ENCODE measurements around the gene PRPH. TPM values are rescaled to one million over a fixed set of nuclear protein-coding genes. Genes with fewer than 3 reads are reported as not detected.
A peak's percentile ranks its signal among the peaks of the same experiment; 100 is the strongest.

Gene PRPH
- total and polyA plus RNA-seq, 2 of the 13 experiments (the other 11 are each of a cell fraction or from before 2014, with no cell fraction given), result 0.12 TPM; not detected in 1

DNA sequence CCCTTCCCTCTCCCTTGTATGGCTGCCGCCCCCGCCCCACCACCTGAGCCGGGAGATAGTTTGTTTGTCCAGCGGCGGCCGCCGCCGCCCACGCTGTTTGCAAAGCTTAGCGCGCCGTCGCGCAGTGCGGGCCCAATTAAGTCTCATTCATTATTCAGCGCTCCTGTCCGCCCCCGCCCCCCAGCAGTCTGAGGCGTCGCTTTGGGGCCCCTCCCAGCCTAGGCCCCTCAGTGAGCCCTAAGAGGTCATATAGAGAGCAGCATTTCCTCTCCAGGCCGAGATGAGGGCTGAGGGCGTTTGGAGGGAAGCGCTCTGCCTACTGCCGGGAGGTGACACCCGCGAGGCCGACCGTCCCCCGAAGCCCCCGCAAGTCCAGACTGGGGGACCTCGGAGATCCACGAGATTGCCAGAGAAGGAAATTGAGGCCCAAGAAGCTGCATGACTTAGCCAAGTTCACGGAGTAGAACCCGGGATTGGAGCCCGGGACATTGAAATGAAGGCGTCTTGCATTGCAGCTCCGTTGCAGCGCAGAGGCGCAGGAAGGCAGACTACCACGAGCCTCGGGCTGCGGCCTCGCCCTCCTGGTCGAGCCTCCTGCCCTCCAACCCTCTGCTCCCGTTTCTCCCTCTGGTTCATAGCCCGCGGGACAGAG is 51.8 kb downstream of the PRPH start, which contains the start of gene DNAJC22 (continued):
- TF ChIP-seq SMAD9 (CRISPR knock-in tag; IDR thresholded peaks at IDR 0.05) (0 out of 2 replicates have a peak, but pooled peaks have one; percentile 54), ZNF546 (CRISPR knock-in tag; conservative IDR thresholded peaks at IDR 0.05) (0 out of 2 replicates have a peak, but pooled peaks have one; percentile 35), HDAC1 (CRISPR knock-in tag; IDR thresholded peaks at IDR 0.05) (0 out of 2 replicates have a peak, but pooled peaks have one; percentile 35)

DNA sequence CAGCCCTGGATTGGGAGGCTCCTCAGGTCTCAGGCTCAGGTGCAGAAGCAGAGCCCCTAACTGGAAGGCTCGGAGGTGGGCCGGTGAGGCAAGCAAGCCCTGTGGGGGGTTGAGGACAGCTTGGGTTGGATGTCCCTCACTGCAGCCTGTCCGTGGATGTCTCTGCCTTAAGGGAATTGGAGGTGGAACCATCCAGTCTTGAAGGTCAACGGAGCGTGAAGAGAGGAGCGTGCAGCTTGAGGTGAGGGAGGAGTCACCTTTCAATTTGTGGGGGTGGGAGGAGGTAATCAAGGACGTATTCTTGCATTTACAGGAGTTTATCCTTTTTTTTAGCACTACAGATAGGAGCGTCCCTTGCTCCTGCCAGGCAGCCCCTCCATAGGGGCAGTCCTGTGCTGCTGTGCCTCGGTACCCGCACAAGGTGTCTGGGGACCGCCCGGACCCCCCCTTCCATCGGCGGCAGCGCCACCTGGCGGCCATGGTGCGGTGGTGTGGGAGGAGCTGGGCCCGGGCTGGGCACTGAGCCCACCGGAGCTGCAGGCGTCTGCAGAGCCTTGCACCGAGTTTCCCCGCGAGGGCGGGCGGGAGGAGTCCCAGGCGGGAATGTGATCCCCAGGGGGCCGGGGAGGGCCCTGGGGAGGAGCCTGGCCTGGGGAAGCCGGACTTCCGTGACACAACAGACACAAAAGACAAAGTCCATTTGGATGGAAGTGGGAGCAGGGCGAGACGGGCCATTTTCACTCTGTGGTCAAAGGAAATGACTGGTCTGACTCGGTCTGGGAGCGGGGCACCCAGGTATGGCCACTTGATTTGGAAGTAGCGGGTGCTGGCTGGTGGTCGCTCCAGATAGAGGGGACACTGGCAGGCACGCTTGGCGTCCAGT is 52.6 kb downstream of the PRPH start:
- Histone ChIP-seq H3K79me2 (ENCODE audit: insufficient read depth, low read length) (peaks cover 17% of the 10 kb centered on the region), H3K9ac (ENCODE audit: insufficient read depth, low read depth, low read length) (peak overlapping the region; percentile 90), H3K4me3 (replicated peaks in 1 of 3; ENCODE audit: insufficient read depth in 1 of 3, low read depth in 2 of 3, low read length in 3 of 3) (peak overlapping the region; percentile 63 to 86 (median 84)), H3K4me2 (ENCODE audit: low read depth, low read length) (peak overlapping the region; percentile 98), H3K9me3 (ENCODE audit: low read length) (no peaks in the 10 kb centered on the region), H4K20me1 (ENCODE audit: insufficient read depth, low read length) (0 out of 2 replicates have a peak, but pooled peaks cover 6% of the 10 kb centered on the region), H3K27me3 (ENCODE audit: control insufficient read depth in 1 of 2, insufficient read depth in 2 of 2, low read length in 2 of 2) (peaks cover 13 to 41% of the 10 kb centered on the region in 2 experiments; a peak in 4 of 5 replicates), H3K36me3 (replicated peaks in 1 of 2; ENCODE audit: control insufficient read depth in 1 of 2, insufficient read depth in 2 of 2, low read length in 2 of 2) (peaks cover 2 to 3% of the 10 kb centered on the region in 2 experiments; a peak in 2 of 5 replicates), H3K4me1 (ENCODE audit: insufficient read depth, low read length) (peaks cover 64% of the 10 kb centered on the region), H3K27ac (ENCODE audit: extremely low read length, insufficient read depth, low read length) (peak overlapping the region; percentile 85), H2AFZ (ENCODE audit: low read length) (peak overlapping the region; percentile 23)
- ChIA-PET CTCF (ENCODE audit: low intra/inter-chr PET ratio, low total read pairs) (interaction anchor here (1.0 to 3.0 kb wide), 5 partner anchors 9 to 166 kb away, joined by 4 to 6 read pairs (median 5); partner anchors contain the start of gene C1QL4), POLR2A (interaction anchor here (0.6 to 4.5 kb wide), 14 partner anchors 9 to 394 kb away, joined by 3 to 41 read pairs (median 5); partner anchors contain the start of genes SPATS2, TMBIM6 and TROAP)
- intact Hi-C loops (cut with micrococcal nuclease; ENCODE audit: unreplicated experiment) (loop anchor here (1.0 kb wide), 1 partner anchor 24 kb away; the partner anchor contains the start of gene TROAP), in situ Hi-C loops (cut with HindIII; ENCODE audit: extremely low pct_ligation_motif_present, low pct_unique_long_range_greater_than_20kb) (loop anchor here (10.0 kb wide), 1 partner anchor 63 kb away; no protein-coding TSS in a partner anchor)
- BruUV-seq (replicated peaks), result no TSS peak
- FAIRE-seq, result peak; percentile 90
- DNase-seq (ENCODE audit: low spot score), result peak; percentile 95
- whole genome bisulfite sequencing (ENCODE audit: low lambda C conversion rate), result 3% methylated on average over 19 of the region's 37 CpGs
- peak; percentile 92 for ATAC-seq
- peak; percentile 87 for TF ChIP-seq ZMYM4 (CRISPR knock-in tag; IDR thresholded peaks at IDR 0.05)
- peak; percentile 83 for TF ChIP-seq CCDC6 (CRISPR knock-in tag; IDR thresholded peaks at IDR 0.05)
- TF ChIP-seq, protein P1, sequence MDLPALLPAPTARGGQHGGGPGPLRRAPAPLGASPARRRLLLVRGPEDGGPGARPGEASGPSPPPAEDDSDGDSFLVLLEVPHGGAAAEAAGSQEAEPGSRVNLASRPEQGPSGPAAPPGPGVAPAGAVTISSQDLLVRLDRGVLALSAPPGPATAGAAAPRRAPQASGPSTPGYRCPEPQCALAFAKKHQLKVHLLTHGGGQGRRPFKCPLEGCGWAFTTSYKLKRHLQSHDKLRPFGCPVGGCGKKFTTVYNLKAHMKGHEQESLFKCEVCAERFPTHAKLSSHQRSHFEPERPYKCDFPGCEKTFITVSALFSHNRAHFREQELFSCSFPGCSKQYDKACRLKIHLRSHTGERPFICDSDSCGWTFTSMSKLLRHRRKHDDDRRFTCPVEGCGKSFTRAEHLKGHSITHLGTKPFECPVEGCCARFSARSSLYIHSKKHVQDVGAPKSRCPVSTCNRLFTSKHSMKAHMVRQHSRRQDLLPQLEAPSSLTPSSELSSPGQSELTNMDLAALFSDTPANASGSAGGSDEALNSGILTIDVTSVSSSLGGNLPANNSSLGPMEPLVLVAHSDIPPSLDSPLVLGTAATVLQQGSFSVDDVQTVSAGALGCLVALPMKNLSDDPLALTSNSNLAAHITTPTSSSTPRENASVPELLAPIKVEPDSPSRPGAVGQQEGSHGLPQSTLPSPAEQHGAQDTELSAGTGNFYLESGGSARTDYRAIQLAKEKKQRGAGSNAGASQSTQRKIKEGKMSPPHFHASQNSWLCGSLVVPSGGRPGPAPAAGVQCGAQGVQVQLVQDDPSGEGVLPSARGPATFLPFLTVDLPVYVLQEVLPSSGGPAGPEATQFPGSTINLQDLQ (CRISPR knock-in tag; IDR thresholded peaks at IDR 0.05), result no peak; the same call in 1 of the 2 replicates
- 0 out of 2 replicates have a peak, but pooled peaks have one; percentile 38 for TF ChIP-seq KDM5B (CRISPR knock-in tag; IDR thresholded peaks at IDR 0.05; ENCODE audit: borderline replicate concordance)
- peak; percentile 66 for TF ChIP-seq ZNF121 (CRISPR knock-in tag; IDR thresholded peaks at IDR 0.05)
- no peak for TF ChIP-seq ZNF20 (CRISPR knock-in tag; IDR thresholded peaks at IDR 0.05)
- TF ChIP-seq, protein P2, sequence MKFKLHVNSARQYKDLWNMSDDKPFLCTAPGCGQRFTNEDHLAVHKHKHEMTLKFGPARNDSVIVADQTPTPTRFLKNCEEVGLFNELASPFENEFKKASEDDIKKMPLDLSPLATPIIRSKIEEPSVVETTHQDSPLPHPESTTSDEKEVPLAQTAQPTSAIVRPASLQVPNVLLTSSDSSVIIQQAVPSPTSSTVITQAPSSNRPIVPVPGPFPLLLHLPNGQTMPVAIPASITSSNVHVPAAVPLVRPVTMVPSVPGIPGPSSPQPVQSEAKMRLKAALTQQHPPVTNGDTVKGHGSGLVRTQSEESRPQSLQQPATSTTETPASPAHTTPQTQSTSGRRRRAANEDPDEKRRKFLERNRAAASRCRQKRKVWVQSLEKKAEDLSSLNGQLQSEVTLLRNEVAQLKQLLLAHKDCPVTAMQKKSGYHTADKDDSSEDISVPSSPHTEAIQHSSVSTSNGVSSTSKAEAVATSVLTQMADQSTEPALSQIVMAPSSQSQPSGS (CRISPR knock-in tag; IDR thresholded peaks at IDR 0.05), result peak; percentile 19; the same call in 1 of the 2 replicates
- peak; percentile 91 for TF ChIP-seq HDAC2 (CRISPR knock-in tag; IDR thresholded peaks at IDR 0.05)
- peak; percentile 68 for TF ChIP-seq SALL2 (CRISPR knock-in tag; IDR thresholded peaks at IDR 0.05)
- peak; percentile 67; the same call in 1 of the 2 replicates for TF ChIP-seq HOXA5 (CRISPR knock-in tag; IDR thresholded peaks at IDR 0.05)
- 0 out of 2 replicates have a peak, but pooled peaks have one; percentile 35 for TF ChIP-seq ZNF569 (CRISPR knock-in tag; IDR thresholded peaks at IDR 0.05; ENCODE audit: borderline replicate concordance)
- peak; percentile 97 for TF ChIP-seq ZFP37 (CRISPR knock-in tag; IDR thresholded peaks at IDR 0.05; ENCODE audit: borderline replicate concordance)
- no peak for TF ChIP-seq NFE2 (CRISPR knock-in tag; IDR thresholded peaks at IDR 0.05)
- TF ChIP-seq RCOR2 (CRISPR knock-in tag; IDR thresholded peaks at IDR 0.05), result peak; percentile 62; the same call in 1 of the 2 replicates

Data from HepG2 (cell line).